Measurements from ENCODE around the gene SND1.

- no peak for TF ChIP-seq PATZ1 (CRISPR knock-in tag; IDR thresholded peaks at IDR 0.05; ENCODE audit: borderline replicate concordance)
- no peak for TF ChIP-seq ESRRG (CRISPR knock-in tag; IDR thresholded peaks at IDR 0.05)
- TF ChIP-seq ZFP30 (CRISPR knock-in tag; IDR thresholded peaks at IDR 0.05), result no peak
- no peak for TF ChIP-seq OSR1 (CRISPR knock-in tag; IDR thresholded peaks at IDR 0.05)
Measured at GRCh38 chr7:128141683-128142195, 489.7 kb downstream of the SND1 start.
